CD4-positive, CD25-positive, alpha-beta regulatory T cell (primary cell): ENCODE measurements around the gene ABCG5. TPM values are rescaled to one million over a fixed set of nuclear protein-coding genes. Genes with fewer than 3 reads are reported as not detected.
A peak's percentile ranks its signal among the peaks of the same experiment; 100 is the strongest.

Experiments used
- ATAC-seq, 2 donors: fragments of 150-1000 bp; cut with Tn5 transposase; one replicate each; pipeline ENCODE4 v1.10.0; 2021; ENCODE audit warnings: low read depth in 2 of 2, moderate number of reproducible peaks in 2 of 2, moderate library complexity in 1 of 2
- DNase-seq, 3 donors: peaks; one replicate each; pipeline versions ENCODE4 v3.0.0 to v3.0.0-alpha.2; 2012 to 2022; ENCODE audit warnings: mixed read lengths in 1 of 3
- H3K27ac ChIP-seq: one replicate; pipeline ENCODE4 v1.7.0; 2013; ENCODE audit warnings: mild to moderate bottlenecking, low read length; ENCODE audit not compliant: insufficient read depth, poor library complexity, severe bottlenecking
- H3K27me3 ChIP-seq: one replicate; pipeline ENCODE4 v1.7.0; 2013; ENCODE audit warnings: low read length; ENCODE audit not compliant: control insufficient read depth, insufficient read depth
- H3K36me3 ChIP-seq: one replicate; pipeline ENCODE4 v1.7.0; 2013; ENCODE audit warnings: mild to moderate bottlenecking, low read length, moderate library complexity; ENCODE audit not compliant: control insufficient read depth, insufficient read depth
- H3K4me1 ChIP-seq: 2 replicates; pipeline ENCODE4 v1.7.0; 2013; ENCODE audit warnings: mild to moderate bottlenecking, low read length; ENCODE audit not compliant: insufficient read depth, control insufficient read depth, poor library complexity, severe bottlenecking
- H3K4me3 ChIP-seq: one replicate; pipeline ENCODE4 v1.7.0; 2013; ENCODE audit warnings: low read depth, mild to moderate bottlenecking, low read length, moderate library complexity
- H3K9me3 ChIP-seq, 2 experiments: 1 replicate in 1 of 2; 2 replicates in 1 of 2; pipeline ENCODE4 v1.7.0; 2013; ENCODE audit warnings: low read length in 2 of 2, mild to moderate bottlenecking in 1 of 2, moderate library complexity in 1 of 2; ENCODE audit not compliant: control insufficient read depth in 2 of 2
- H3K27ac Mint-ChIP-seq, 3 donors: one replicate each; pipeline ENCODE4 v1.8.0; 2020 to 2022; ENCODE audit warnings: mild to moderate bottlenecking in 3 of 3, mixed read lengths in 3 of 3, moderate library complexity in 2 of 3
- H3K27me3 Mint-ChIP-seq: one replicate; pipeline ENCODE4 v1.8.0; 2022; ENCODE audit warnings: mild to moderate bottlenecking, mixed read lengths
- H3K36me3 Mint-ChIP-seq: one replicate; pipeline ENCODE4 v1.8.0; 2020; ENCODE audit warnings: mixed read lengths
- H3K4me1 Mint-ChIP-seq, 4 donors: one replicate each; pipeline ENCODE4 v1.8.0; 2020 to 2022; ENCODE audit warnings: mixed read lengths in 4 of 4, mild to moderate bottlenecking in 1 of 4
- H3K4me3 Mint-ChIP-seq, 4 donors: one replicate each; pipeline ENCODE4 v1.8.0; 2020 to 2022; ENCODE audit warnings: mild to moderate bottlenecking in 4 of 4, mixed read lengths in 4 of 4, moderate library complexity in 3 of 4
- H3K9me3 Mint-ChIP-seq, 7 donors: one replicate each; pipeline ENCODE4 v1.8.0; 2020 to 2022; ENCODE audit warnings: mixed read lengths in 7 of 7, mild to moderate bottlenecking in 3 of 7, moderate library complexity in 2 of 7
- polyA plus RNA-seq, 4 donors: library from polyadenylated mRNA; unstranded; fragments of 300-500 nt; fragmentation: Illumina TruSeq; gene quantifications; one replicate each; pipeline ENCODE4 v1.2.3, GENCODE V29; 2021
- total RNA-seq: library from RNA; stranded (reverse); gene quantifications from one replicate; pipeline ENCODE4 v1.2.3, GENCODE V29; 2022

The ABCG5 gene
- total RNA-seq: not detected
- not detected for polyA plus RNA-seq

- Histone ChIP-seq H3K36me3 (no peaks in the 10 kb centered on the region), H3K4me3 (no peak within 1 kb of the TSS), H3K4me1 (no peaks in the 10 kb centered on the region), H3K27me3 (no peaks in the 10 kb centered on the region), H3K9me3 (no peaks in the 10 kb centered on the region), H3K27ac (no peak within 1 kb of the TSS)
- no peak for ATAC-seq
- no peak for DNase-seq
- no peaks in the 10 kb centered on the region for H3K36me3 Mint-ChIP-seq
- no peak within 1 kb of the TSS for H3K27ac Mint-ChIP-seq
- H3K4me1 Mint-ChIP-seq: no peaks in the 10 kb centered on the region
- H3K4me3 Mint-ChIP-seq: no peak within 1 kb of the TSS
- H3K9me3 Mint-ChIP-seq: no peaks in the 10 kb centered on the region
- H3K27me3 Mint-ChIP-seq: peaks cover 4% of the 10 kb centered on the region
Observed at GRCh38 chr2:43838560-43839267, at the start of gene ABCG5, which contains the start of gene ABCG8. Gene ABCG5, minus strand, starts transcription at chr2:43838839. Its CDS starts 160 bp downstream, at chr2:43838679. Gene ABCG8, plus strand, starts transcription at chr2:43838971. Its CDS starts 83 bp downstream, at chr2:43839054.

GRCh38 chr2:43887176-43887575 lies 48.5 kb upstream of the ABCG5 start:
- DNase-seq: no peak
- Mint-ChIP-seq H3K4me1 (peaks cover 0 to 2% (median 0%) of the 10 kb centered on the region in 4 donors), H3K27me3 (no peaks in the 10 kb centered on the region), H3K4me3 (no peak overlapping the region), H3K36me3 (peaks cover 48% of the 10 kb centered on the region), H3K27ac (no peak overlapping the region), H3K9me3 (no peaks in the 10 kb centered on the region)
- Histone ChIP-seq H3K36me3 (peaks cover 44% of the 10 kb centered on the region), H3K27me3 (no peaks in the 10 kb centered on the region), H3K9me3 (no peaks in the 10 kb centered on the region), H3K4me3 (no peak overlapping the region), H3K27ac (no peak overlapping the region), H3K4me1 (no peaks in the 10 kb centered on the region)
- ATAC-seq: no peak

- H3K9me3 ChIP-seq: no peaks in the 10 kb centered on the region
- H3K4me1 Mint-ChIP-seq: no peaks in the 10 kb centered on the region
- no peaks in the 10 kb centered on the region for H3K9me3 Mint-ChIP-seq
- no peaks in the 10 kb centered on the region for H3K4me1 ChIP-seq
- H3K27ac Mint-ChIP-seq: peak overlapping the region in 1 of 3 donors; percentile 65
- H3K27me3 ChIP-seq: no peaks in the 10 kb centered on the region
- ATAC-seq (no peak), DNase-seq (no peak)
- no peak overlapping the region for H3K4me3 ChIP-seq
- no peak overlapping the region for H3K27ac ChIP-seq
- H3K36me3 ChIP-seq: peaks cover 30% of the 10 kb centered on the region
- H3K4me3 Mint-ChIP-seq: no peak overlapping the region
- H3K36me3 Mint-ChIP-seq: peaks cover 38% of the 10 kb centered on the region
- H3K27me3 Mint-ChIP-seq: no peaks in the 10 kb centered on the region
Observed at GRCh38 chr2:43885132-43885632, 46.5 kb upstream of the ABCG5 start.

- no peaks in the 10 kb centered on the region for H3K9me3 Mint-ChIP-seq
- Histone ChIP-seq H3K36me3 (peaks cover 28% of the 10 kb centered on the region), H3K4me1 (no peaks in the 10 kb centered on the region), H3K27ac (no peak overlapping the region), H3K4me3 (no peak overlapping the region), H3K27me3 (no peaks in the 10 kb centered on the region), H3K9me3 (no peaks in the 10 kb centered on the region)
- no peaks in the 10 kb centered on the region for H3K27me3 Mint-ChIP-seq
- no peak for ATAC-seq
- DNase-seq: no peak
- no peak overlapping the region for H3K27ac Mint-ChIP-seq
- H3K36me3 Mint-ChIP-seq: peaks cover 34% of the 10 kb centered on the region
- no peaks in the 10 kb centered on the region for H3K4me1 Mint-ChIP-seq
- no peak overlapping the region for H3K4me3 Mint-ChIP-seq
Observed at GRCh38 chr2:43884689-43885088, 46.0 kb upstream of the ABCG5 start.

- Histone ChIP-seq H3K4me1 (no peaks in the 10 kb centered on the region), H3K27ac (no peak overlapping the region), H3K36me3 (peaks cover 8% of the 10 kb centered on the region), H3K9me3 (no peaks in the 10 kb centered on the region), H3K4me3 (no peak overlapping the region), H3K27me3 (no peaks in the 10 kb centered on the region)
- Mint-ChIP-seq H3K4me3 (no peak overlapping the region), H3K36me3 (peaks cover 13% of the 10 kb centered on the region), H3K9me3 (no peaks in the 10 kb centered on the region), H3K4me1 (peaks cover 0 to 8% (median 5%) of the 10 kb centered on the region in 4 donors), H3K27me3 (no peaks in the 10 kb centered on the region), H3K27ac (peak overlapping the region in 1 of 3 donors; percentile 44)
- DNase-seq (no peak), ATAC-seq (no peak)
Observed at GRCh38 chr2:43882312-43882711, 43.7 kb upstream of the ABCG5 start.

GRCh38 chr2:43880952-43881351 lies 42.3 kb upstream of the ABCG5 start:
- Mint-ChIP-seq H3K27me3 (no peaks in the 10 kb centered on the region), H3K27ac (no peak overlapping the region), H3K4me3 (no peak overlapping the region), H3K36me3 (peaks cover 5% of the 10 kb centered on the region), H3K9me3 (no peaks in the 10 kb centered on the region), H3K4me1 (peaks cover 0 to 8% (median 5%) of the 10 kb centered on the region in 4 donors)
- Histone ChIP-seq H3K4me1 (no peaks in the 10 kb centered on the region), H3K27ac (no peak overlapping the region), H3K4me3 (no peak overlapping the region), H3K36me3 (no peaks in the 10 kb centered on the region), H3K27me3 (no peaks in the 10 kb centered on the region), H3K9me3 (no peaks in the 10 kb centered on the region)
- no peak for ATAC-seq
- no peak for DNase-seq

- H3K27me3 Mint-ChIP-seq: no peaks in the 10 kb centered on the region
- Histone ChIP-seq H3K4me1 (no peaks in the 10 kb centered on the region), H3K9me3 (no peaks in the 10 kb centered on the region), H3K4me3 (no peak overlapping the region), H3K27me3 (no peaks in the 10 kb centered on the region), H3K36me3 (no peaks in the 10 kb centered on the region), H3K27ac (no peak overlapping the region)
- H3K36me3 Mint-ChIP-seq: peaks cover 5% of the 10 kb centered on the region
- no peak overlapping the region for H3K27ac Mint-ChIP-seq
- peaks cover 0 to 8% (median 5%) of the 10 kb centered on the region in 4 donors for H3K4me1 Mint-ChIP-seq
- H3K9me3 Mint-ChIP-seq: no peaks in the 10 kb centered on the region
- no peak for ATAC-seq
- H3K4me3 Mint-ChIP-seq: no peak overlapping the region
- no peak for DNase-seq
Observed at GRCh38 chr2:43880471-43880870, 41.8 kb upstream of the ABCG5 start.

- no peak overlapping the region for H3K27ac ChIP-seq
- ATAC-seq (no peak), DNase-seq (no peak)
- peaks cover 0 to 8% (median 5%) of the 10 kb centered on the region in 4 donors for H3K4me1 Mint-ChIP-seq
- no peak overlapping the region for H3K4me3 Mint-ChIP-seq
- no peaks in the 10 kb centered on the region for H3K9me3 ChIP-seq
- no peaks in the 10 kb centered on the region for H3K36me3 Mint-ChIP-seq
- no peaks in the 10 kb centered on the region for H3K27me3 Mint-ChIP-seq
- H3K9me3 Mint-ChIP-seq: no peaks in the 10 kb centered on the region
- H3K36me3 ChIP-seq: no peaks in the 10 kb centered on the region
- H3K4me3 ChIP-seq: no peak overlapping the region
- no peaks in the 10 kb centered on the region for H3K27me3 ChIP-seq
- no peak overlapping the region for H3K27ac Mint-ChIP-seq
- H3K4me1 ChIP-seq: no peaks in the 10 kb centered on the region
Observed at GRCh38 chr2:43879261-43879660, 40.6 kb upstream of the ABCG5 start.
